HL-60 (cell line): Measurements from ENCODE around the gene MED29.

Experiments
- DNase-seq, 2 experiments: peaks; one replicate each; pipeline ENCODE4 v3.0.0-alpha.2; 2010 to 2020; ENCODE audit warnings: low read depth in 1 of 2, low spot score in 1 of 2
- H3K27ac ChIP-seq: fragments of 250-450 bp; sonication (Bioruptor Pico); replicated peaks from 2 replicates; pipeline ENCODE4 v1.5.1; 2020; ENCODE audit warnings: mild to moderate bottlenecking, moderate library complexity
- H3K27me3 ChIP-seq: fragments of 250-450 bp; sonication (Bioruptor Pico); 2 replicates; pipeline ENCODE4 v1.5.1; 2021; ENCODE audit warnings: mild to moderate bottlenecking, moderate library complexity; ENCODE audit not compliant: insufficient read depth, poor library complexity, severe bottlenecking
- H3K4me3 ChIP-seq: replicated peaks from 2 replicates; pipeline ENCODE4 v1.5.1; 2011; ENCODE audit warnings: mild to moderate bottlenecking, control low read depth, low read length; ENCODE audit not compliant: insufficient read depth
- GABPA ChIP-seq: IDR thresholded peaks from 2 replicates; pipeline ENCODE4 v1.6.1; 2012; ENCODE audit warnings: low read depth
- POLR2AphosphoS5 ChIP-seq: IDR thresholded peaks from 2 replicates; pipeline ENCODE4 v1.6.1; 2012; ENCODE audit warnings: low read depth
- SPI1 ChIP-seq: IDR thresholded peaks from 2 replicates; pipeline ENCODE4 v1.6.1; 2012; ENCODE audit warnings: low read depth, mild to moderate bottlenecking, borderline replicate concordance
- TF ChIP-seq, protein P1 (sequence below): IDR thresholded peaks from one replicate; pipeline ENCODE4 v1.5.1; 2011; ENCODE audit warnings: low read length, control low read depth, inconsistent platforms; ENCODE audit not compliant: insufficient read depth
- TF ChIP-seq, protein P2 (sequence below): IDR thresholded peaks from 2 replicates; pipeline ENCODE4 v1.6.1; 2012; ENCODE audit warnings: low read depth; ENCODE audit not compliant: insufficient replicate concordance

Gene MED29

GRCh38 chr19:39345956-39346355 lies 45.2 kb upstream of the MED29 start:
- no peak for DNase-seq
- Histone ChIP-seq H3K27me3 (no peaks in the 10 kb centered on the region), H3K4me3 (no peak overlapping the region), H3K27ac (no peak overlapping the region)
- TF ChIP-seq, protein P1, sequence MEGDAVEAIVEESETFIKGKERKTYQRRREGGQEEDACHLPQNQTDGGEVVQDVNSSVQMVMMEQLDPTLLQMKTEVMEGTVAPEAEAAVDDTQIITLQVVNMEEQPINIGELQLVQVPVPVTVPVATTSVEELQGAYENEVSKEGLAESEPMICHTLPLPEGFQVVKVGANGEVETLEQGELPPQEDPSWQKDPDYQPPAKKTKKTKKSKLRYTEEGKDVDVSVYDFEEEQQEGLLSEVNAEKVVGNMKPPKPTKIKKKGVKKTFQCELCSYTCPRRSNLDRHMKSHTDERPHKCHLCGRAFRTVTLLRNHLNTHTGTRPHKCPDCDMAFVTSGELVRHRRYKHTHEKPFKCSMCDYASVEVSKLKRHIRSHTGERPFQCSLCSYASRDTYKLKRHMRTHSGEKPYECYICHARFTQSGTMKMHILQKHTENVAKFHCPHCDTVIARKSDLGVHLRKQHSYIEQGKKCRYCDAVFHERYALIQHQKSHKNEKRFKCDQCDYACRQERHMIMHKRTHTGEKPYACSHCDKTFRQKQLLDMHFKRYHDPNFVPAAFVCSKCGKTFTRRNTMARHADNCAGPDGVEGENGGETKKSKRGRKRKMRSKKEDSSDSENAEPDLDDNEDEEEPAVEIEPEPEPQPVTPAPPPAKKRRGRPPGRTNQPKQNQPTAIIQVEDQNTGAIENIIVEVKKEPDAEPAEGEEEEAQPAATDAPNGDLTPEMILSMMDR = no peak

- DNase-seq = no peak
Observed at GRCh38 chr19:39347332-39348164, 43.6 kb upstream of the MED29 start.

GRCh38 chr19:39349326-39349725 lies 41.9 kb upstream of the MED29 start:
- Histone ChIP-seq H3K27ac (no peak overlapping the region), H3K27me3 (no peaks in the 10 kb centered on the region), H3K4me3 (no peak overlapping the region)
- TF ChIP-seq SPI1 = no peak
- TF ChIP-seq, protein P2, sequence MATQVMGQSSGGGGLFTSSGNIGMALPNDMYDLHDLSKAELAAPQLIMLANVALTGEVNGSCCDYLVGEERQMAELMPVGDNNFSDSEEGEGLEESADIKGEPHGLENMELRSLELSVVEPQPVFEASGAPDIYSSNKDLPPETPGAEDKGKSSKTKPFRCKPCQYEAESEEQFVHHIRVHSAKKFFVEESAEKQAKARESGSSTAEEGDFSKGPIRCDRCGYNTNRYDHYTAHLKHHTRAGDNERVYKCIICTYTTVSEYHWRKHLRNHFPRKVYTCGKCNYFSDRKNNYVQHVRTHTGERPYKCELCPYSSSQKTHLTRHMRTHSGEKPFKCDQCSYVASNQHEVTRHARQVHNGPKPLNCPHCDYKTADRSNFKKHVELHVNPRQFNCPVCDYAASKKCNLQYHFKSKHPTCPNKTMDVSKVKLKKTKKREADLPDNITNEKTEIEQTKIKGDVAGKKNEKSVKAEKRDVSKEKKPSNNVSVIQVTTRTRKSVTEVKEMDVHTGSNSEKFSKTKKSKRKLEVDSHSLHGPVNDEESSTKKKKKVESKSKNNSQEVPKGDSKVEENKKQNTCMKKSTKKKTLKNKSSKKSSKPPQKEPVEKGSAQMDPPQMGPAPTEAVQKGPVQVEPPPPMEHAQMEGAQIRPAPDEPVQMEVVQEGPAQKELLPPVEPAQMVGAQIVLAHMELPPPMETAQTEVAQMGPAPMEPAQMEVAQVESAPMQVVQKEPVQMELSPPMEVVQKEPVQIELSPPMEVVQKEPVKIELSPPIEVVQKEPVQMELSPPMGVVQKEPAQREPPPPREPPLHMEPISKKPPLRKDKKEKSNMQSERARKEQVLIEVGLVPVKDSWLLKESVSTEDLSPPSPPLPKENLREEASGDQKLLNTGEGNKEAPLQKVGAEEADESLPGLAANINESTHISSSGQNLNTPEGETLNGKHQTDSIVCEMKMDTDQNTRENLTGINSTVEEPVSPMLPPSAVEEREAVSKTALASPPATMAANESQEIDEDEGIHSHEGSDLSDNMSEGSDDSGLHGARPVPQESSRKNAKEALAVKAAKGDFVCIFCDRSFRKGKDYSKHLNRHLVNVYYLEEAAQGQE = no peak
- TF ChIP-seq GABPA = no peak
- TF ChIP-seq POLR2AphosphoS5 = no peak
- TF ChIP-seq, protein P1 = no peak
- DNase-seq = no peak

More at GRCh38 chr19:39347332-39348164, 43.6 kb upstream of the MED29 start:
- H3K27ac ChIP-seq = no peak overlapping the region
- H3K4me3 ChIP-seq = no peak overlapping the region
- TF ChIP-seq POLR2AphosphoS5 (no peak), SPI1 (no peak), GABPA (no peak)
- TF ChIP-seq, protein P1 = no peak
- TF ChIP-seq, protein P2 = no peak
- no peaks in the 10 kb centered on the region for H3K27me3 ChIP-seq

DNA sequence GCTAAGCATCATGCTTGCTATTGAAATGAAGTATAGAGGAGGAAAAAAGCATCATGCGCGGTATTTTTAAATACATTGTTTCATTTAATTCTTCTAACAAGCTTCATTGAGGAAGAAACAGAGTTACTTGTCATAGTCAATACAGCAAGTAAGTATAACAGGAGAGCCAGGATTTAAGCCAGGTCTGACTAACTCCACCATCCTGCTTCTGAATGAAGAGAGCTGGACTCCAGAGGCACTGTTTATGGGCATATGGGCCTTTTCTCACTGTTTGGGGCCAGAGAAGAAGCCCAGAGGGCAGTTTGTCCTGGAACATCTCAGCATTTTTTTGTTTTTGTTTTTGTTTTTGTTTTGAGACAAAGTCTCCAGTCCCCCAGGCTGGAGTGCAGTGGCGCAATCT lies 41.0 kb upstream of the MED29 start:
- H3K27me3 ChIP-seq = no peaks in the 10 kb centered on the region
- no peak overlapping the region for H3K4me3 ChIP-seq
- no peak for DNase-seq
- no peak overlapping the region for H3K27ac ChIP-seq
- TF ChIP-seq GABPA = no peak
- TF ChIP-seq, protein P2 = no peak
- TF ChIP-seq SPI1 = no peak
- TF ChIP-seq, protein P1 = no peak
- no peak for TF ChIP-seq POLR2AphosphoS5
